ENCODE data around the gene DGKD.
A peak's percentile ranks its signal among the peaks of the same experiment; 100 is the strongest.

DGKD gene

DNA sequence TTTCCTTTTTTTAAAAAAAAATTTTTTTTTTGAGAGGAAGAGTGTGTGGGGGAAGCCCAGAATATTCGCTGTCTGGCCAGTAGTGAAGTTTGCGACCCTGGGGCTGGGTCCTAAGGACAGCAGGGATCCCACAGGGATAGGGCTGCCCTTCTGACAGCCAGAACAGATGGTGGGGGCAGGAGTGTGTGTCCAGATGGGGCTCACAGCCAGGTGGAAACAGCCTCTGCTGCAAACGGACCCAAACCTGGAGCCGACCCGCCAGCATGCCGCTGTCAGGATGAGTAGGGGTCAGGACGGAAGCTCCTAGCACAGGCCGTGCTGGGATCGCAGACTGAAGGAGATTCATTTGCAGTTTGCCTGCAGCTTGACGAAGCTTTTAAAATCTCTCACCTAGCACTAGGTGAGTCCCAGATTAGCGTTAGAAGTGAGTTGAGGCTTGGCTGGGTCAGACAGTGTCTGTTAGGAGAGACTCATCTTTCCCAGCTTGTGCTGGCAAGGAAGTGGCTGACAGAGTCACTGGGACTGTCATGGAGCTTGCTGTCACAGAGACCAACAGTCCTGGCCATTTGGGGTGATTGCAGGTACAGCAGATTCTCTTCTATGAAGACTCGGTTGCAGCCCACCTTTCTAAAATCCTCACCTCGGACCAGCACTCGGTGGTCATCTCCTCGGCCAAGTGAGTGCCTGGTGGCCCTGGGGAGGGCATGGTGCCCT is 93.4 kb downstream of the DGKD start:
- no peak for DNase-seq

DNA sequence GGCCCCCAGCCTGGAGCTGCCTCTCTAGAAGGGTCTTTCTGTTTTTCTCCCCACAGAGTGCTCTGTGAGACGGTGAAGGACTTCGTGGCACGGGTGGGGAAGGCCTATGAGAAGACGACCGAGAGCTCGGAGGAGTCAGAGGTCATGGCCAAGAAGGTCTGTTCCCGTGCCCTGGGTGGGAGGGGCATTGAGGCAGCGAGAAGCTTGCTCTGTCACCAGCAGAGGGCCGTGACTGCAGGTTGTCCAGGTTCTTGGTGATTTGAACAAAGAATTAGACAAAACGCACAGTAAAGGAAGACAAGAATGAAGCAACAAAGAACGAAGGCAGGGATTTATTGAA is 93.9 kb downstream of the DGKD start:
- no peak for DNase-seq

DNA sequence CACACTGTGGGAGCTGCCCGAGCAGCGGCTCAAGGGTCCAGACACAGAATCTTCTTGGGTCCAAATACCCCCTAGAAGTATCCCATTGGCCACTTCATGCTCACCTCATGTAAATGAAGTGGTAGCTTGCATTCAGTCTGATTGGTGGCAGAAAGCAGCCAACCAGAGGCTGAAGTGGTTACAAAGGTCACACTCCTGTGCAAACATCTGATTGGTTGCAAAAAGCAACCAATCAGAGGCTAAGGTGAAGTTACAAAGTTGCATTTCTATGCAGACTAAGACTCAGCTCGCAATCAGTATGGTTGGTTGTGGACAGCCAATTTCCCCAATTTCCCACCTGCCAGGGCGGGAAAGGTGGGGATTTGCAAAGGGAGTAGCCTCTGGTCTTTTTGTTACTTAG is 94.3 kb downstream of the DGKD start:
- no peak for DNase-seq

DNA sequence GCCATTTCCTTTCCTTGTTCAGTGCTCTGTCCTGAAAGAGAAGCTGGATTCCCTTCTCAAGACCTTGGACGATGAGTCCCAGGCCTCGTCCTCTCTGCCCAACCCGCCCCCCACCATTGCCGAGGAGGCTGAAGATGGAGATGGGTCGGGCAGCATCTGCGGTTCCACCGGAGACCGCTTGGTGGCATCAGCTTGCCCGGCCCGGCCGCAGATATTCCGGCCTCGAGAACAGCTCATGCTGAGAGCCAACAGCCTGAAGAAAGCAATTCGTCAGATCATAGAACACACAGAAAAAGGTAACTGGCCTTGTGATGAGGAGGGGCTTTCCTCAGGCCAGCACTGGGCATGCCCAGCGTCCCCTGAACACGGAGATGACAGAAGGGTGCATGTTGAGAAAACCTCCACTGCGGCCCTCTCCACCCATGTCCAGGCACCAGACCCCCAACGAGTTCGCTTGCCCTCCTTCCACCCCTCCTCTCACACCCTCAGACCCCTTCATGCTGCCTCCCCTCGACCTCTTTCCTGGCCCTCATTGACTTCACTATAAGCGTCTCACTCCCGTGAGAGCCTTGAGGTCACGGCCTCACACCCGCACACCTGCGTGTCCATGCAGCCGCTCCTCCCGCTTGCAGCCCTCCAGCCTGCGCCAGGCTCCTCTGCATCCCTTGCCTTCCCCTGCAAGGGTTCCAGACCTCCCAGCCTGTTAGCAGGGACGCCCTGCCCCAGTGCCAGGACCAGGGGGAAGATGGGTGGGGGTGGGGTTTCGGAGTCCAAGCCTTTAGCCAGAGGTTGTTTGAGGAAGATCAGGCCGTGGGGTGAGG is 95.0 kb downstream of the DGKD start:
- DNase-seq: no peak

DNA sequence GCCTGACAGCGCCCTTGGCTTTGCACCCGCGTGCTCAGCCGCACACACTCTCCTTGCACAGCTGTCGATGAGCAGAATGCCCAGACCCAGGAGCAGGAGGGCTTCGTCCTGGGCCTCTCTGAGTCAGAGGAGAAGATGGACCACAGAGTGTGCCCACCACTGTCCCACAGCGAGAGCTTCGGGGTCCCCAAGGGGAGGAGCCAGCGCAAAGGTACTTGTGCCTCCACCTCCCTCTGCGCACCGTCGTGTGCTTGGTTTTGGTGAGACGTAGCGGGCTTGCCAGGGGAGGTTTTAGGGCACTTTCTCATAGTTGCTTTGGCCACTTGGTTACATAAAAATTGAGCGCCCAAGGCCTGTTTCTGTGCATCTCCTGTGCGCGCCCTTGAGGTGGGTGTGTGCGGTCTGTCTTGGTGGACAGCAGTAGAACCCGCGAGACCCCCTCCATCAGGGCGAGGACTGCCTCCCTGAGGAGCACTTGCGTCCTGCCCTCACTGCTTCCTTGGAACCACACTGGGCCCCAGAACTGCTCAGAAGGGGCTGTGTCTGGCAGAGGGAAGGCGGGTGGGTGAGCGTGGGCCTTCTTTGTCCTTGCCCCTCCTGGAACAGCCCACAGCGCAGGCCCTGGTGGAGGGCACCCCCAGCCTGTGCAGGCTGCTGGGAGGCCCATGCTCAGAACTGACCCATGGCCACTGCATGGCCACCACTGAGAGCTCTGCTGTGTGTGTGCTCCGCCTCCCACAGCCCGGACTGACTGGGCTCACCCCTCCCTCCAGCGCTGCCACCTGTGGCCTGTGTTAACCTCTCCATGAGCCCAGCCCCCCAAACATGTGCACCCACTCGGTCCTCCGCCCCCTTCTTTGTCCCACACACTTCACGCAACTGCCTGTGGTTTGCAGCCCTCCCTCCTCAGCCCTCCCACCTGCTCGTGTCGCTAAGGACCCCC is 95.9 kb downstream of the DGKD start:
- no peak for DNase-seq

DNA sequence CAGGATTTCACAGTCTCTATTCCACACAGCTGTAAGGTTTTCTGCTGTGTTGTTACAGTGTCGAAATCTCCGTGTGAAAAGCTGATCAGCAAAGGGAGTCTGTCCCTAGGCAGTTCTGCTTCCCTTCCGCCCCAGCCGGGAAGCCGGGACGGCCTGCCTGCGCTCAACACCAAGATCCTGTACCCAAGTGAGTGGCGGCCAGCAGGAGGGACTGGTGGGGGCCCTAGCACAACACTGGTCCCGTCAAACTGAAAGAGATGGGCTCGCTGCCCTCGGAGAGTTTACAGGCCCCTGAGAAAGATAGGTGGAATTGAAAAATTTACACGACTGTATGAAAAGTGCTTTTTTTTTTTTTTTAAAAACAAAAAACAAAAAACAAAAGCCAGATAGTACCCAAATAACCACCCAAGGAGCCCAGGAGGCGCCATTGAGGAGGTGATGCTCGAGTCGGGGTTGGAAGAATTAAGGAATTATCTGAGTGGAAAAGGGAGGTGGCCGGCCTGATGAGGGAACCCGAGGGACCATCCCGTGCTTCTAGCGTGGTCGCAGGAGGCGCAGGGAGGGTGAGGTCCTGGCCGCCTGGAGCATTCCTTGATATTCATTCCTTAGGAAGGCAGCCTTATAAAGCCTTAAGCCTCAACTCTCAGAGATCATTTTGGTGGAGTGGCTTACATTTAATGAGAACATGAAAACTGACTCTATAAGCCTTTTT is 96.7 kb downstream of the DGKD start:
- DNase-seq: no peak

DNA sequence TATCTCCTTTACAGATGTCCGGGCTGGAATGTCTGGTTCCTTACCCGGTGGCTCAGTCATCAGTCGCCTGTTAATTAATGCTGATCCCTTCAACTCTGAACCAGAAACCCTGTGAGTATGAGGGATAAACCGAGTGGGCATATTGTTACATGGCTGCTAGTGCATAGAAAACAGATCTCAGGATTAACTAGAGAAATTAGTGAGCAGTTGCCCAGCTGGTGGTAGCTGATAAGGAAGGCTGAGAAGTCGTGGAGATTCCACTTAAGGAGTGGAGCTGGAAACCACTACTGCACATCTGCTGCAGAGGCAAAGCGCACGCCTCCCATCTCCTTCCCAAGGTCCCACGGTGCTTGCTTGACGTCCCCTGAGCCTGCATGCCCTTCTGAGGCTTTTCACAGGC is 97.7 kb downstream of the DGKD start:
- DNase-seq: no peak

DNA sequence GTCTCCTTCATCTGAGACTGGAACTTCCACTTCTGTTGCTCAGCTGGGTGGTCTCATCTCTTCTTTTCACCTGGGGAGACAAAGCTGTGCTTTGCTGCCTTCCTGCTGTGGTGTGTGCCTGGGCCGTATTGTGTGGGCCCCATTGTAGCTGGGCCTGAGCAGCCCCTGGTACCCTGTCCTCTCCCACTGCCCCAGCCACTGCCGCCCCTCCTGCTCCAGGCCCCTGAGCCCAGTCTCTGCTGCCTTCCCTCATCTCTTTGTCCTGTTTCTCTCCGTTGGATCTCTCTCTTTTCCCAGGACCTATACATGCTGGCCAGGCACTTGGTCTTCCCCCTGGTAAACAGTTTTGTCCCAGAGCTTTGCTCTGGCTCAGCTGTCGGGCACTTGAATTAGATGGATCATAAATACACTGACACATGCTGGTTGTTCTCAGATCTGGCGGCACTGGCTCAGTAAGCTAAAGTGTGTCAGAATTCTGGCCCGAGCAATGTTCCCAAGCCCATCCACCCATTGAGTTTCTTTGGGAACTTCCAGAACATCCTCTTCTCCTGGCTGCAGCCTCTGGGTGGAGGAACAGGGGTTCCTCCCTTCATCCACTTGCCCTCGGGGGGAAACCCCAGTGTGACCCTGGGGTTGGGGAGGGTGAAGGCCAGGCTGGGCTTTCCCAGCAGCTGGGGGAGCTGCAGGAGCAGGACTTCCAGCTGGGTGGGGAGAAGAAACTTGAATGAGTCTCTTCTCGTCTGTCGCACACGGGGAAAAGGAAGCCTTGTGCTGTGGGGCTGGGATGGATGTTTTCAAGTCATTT is 99.0 kb downstream of the DGKD start:
- no peak for DNase-seq

DNA sequence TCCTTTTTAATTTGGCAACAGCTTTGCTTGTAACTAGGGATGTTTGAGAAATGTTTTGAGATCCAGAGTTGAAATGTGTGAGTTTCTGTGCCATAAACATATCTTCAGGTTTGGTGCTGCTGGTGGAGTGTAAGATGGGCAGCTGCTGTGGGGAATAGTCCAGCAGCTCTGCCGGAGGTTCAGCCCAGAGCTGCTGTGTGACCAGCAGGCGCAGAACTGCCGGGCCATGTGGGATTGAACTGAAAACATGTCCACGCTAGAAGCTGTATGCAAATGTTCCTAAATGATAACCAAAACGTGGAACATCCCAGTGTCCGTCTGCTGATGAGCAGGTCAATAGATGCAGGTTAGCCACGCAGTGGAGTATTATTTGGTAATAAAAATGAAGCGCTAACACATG is 99.6 kb downstream of the DGKD start:
- no peak for DNase-seq

DNA sequence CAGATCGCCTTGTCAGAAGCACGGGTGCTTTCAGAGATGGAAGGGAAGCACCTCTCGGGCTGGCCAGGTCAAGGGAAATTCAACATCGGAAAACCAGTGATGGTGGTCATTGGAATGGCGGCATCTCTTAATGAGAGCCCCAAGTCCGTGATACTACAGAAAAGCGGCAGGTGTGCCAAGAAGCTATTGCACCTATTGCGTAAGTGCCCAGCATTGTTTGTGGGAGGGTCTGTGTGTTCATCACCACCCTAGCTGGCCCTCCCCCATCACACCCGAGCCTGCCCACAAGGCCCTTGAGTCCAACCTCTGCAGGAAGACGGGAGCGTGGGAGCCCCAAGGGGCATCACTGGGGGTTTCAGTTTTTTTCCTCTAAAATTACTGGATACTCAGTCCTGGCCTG is 100.7 kb downstream of the DGKD start:
- no peak for DNase-seq

DNA sequence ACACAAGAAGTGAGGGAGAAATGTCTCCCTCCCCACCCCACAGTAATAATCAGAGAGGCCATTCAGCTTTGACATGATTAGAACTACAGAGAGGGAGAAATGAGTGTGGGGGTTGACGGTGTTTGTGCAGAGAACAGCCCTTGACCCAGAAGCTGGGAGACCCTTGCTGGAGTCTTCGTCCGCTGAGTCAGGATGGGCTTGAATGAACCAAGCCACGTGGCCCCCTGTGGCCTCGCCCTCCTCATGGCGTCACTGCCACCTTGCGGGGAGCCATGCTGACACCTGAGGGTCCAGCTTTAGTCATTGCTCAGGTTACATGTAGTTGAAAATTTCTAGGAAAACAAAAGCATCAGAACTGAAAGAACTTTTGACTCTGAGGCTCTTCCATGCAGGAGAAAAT is 101.2 kb downstream of the DGKD start:
- DNase-seq: no peak

DNA sequence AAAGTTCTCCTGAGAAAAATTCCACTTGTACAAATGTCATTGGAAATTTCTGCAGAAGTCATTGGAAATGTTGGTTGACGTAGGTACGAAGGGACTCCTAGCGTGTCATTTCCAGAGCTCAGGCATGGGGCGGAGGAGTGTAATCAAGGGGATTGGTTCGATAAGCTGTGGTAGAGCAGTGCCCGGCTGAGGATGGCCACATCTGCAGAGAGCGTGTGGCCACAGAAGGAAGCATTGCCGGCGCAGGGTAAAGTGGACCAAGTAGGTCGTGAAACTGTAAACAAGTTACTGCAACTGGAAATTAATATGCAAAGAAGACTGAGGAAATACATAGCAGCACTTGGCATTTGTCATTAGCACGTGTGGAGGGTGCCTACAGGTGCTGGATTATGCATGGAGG is 101.8 kb downstream of the DGKD start:
- DNase-seq: no peak

DNA sequence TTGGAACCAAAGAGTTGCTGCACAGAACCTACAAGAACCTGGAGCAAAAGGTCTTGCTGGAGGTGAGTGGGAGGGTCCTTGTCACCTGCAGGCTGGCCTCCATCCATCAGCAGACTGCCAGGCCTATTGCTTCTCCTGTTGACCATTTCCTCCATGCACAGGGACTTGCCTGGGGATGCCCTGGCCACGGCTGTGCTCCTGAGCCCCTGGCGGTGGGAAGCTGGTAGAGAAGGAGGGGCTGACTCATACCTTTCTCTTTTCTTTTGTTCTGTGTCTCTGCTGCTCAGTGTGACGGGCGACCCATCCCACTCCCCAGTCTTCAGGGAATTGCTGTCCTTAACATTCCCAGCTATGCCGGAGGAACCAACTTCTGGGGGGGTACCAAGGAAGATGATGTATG is 102.6 kb downstream of the DGKD start:
- no peak for DNase-seq

DNA sequence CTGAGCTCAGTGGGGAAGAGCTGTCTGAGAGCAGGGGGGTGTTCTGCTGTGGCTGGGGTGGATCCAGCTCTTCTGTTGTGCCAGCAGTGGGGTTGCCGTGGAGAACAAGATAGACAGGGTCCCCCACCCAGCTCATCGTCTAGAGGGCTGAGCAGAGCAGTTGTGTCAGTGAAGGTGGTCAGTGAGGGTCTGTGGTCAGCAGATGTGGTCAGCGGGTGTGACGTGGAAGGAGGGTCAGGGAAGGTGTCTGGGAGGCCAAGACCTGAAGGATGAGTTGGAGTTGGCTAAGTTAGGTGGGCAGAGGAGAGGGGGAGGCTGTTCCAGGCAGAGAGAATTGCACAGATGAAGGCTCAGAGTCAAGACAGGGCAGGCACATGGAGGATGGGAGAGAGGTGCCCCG is 103.1 kb downstream of the DGKD start:
- DNase-seq: no peak

DNA sequence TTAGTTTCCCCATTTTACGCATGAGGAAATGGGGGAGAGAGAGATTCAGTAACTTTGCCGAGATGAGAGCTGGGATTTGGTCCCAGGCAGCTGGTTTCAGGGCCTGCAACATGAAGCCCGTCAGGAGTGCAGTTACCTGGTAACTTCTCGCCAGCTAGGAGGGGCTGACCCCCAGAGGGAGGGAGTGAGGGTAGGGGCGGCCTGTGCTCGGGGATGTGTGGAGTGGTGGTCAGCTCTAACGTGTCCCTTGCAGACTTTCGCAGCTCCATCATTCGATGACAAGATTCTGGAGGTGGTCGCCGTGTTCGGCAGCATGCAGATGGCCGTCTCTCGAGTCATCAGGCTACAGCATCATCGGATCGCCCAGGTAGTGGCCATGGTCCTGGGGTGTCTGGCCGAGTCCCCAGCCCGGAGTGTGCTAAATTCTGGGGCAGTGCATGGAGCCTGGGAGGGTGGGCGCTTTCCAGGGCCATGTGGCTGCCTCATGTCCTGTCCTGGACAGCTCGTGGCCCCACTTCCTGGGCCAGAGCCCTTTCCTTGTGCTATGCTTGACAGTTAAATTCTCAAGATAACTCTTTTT is 103.8 kb downstream of the DGKD start:
- DNase-seq: no peak

DNA sequence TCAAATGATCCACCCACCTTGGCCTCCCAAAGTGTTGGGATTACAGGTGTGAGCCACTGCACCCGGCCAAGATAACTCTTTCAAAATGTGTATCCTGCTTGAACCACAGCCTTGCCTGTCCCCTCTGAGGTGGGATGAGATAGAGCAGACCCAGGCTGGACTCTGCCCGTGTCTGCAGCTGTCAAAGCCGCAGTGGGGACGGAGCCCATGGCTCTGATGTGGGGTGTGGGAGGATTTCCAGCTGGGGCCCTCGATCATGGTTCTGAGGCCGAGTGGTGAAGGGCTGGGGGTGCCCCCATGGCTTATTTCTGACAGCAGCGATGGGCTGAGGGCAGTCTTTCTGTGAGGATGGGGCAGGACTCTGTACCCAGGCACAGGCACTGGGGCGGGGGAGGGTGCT is 104.5 kb downstream of the DGKD start:
- no peak for DNase-seq

DNA sequence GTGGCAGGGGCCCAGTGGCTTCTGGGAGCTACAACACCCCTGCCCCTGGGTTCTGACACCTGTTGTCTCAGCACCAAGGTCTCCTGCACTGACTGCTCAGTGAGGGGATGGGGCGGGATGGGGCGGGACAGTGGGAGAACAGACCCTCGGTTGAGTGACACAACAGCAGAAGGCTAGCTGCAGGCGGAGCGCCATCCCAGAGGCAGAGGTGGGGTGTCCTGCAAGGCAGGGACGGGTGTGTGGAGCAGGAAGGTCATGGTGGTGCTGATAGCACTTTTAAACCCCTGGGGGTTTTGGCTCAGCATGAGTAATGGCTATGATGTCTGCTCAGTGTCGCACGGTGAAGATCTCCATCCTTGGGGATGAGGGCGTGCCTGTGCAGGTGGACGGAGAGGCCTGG is 105.1 kb downstream of the DGKD start:
- no peak for DNase-seq

DNA sequence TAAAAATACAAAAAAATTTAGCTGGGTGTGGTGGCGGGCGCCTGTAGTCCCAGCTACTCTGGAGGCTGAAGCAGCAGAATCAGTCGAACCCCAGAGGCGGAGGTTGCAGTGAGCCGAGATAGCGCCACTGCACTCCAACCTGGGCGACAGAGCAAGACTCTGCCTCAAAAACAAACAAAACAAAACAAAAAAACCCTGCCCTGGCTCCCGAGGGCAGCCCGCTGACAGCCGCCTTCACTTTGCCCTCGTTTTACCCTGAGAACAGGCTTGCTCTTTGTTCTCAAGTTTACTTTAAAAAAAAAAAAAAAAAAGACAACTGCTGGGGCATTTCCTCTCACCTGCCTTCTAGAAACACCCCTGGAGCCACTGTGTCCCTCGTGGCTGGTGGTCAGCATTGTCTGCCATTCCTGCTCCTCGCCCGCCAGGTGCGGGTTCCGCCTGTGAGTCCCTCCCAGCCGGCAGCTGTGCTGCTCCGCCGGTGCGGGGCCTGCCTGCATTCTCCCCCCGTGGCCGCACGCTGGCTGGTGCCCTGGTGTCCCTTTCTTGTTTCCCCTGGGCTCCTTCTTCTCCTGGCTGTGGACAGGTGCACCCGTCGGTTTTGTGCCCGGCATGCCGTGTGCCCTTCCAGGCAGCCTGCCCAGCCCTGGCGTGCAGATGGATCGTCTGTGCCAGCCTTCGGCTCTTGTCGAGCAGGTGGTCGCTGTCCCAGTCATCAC is 106.6 kb downstream of the DGKD start:
- DNase-seq: peak; percentile 44

DNA sequence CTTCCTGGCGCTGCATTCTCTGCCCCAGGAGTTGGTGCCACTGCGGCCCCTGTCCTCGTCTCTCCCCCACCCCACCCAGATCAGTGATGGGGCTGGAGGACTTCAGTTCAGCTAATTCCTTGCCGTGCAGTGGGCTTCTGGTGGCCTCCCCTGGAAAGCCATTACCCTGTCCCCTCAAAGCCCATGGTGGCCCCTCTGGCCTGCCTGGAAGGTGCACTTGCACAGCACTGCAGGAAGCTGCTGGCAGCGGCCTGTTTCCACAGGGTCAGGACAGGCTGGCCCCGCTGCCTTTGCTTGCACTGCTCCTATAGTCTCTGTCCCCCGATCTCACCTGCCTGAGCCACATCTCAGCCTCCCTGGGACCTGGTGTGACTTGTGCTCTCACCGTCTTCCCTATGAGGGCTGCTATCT is 107.2 kb downstream of the DGKD start:
- DNase-seq: no peak

DNA sequence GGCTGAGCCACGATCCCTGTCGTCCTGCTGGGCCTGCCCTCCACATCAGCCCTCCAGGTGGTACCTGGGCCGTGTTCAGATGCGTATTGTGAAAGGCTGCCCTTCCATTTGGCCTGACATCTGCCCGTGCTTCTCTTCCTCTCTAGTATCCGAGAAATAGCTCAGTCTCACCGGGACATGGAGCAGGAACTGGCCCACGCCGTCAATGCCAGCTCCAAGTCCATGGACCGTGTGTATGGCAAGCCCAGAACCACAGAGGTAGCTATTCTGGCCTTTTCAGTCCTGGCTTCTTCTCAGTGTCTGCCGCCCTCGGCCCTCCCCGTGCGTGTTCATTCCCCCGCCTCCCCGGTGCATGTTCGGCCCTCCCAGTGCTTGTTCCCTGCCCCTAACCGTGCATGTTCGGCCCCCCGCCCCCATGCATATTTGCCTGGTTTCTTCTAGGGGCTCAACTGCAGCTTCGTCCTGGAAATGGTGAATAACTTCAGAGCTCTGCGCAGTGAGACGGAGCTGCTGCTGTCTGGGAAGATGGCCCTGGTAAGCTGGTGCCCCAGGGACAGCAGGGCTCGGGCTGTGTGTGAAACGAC is 108.0 kb downstream of the DGKD start:
- no peak for DNase-seq
